Gastroesophageal sphincter (tissue), 4 donors: ENCODE data around the gene RUNX3. TPM values are rescaled to one million over a fixed set of nuclear protein-coding genes. Genes with fewer than 3 reads are reported as not detected.

Experiments
- ATAC-seq: fragments of 150-250 bp; one replicate; pipeline ENCODE4 v1.9.1; 2016; ENCODE audit warnings: mild to moderate bottlenecking, moderate library complexity
- H3K27ac ChIP-seq, 4 donors: fragments of 200-600 bp; sonication (generic) in 3 of 4; 1 replicate in 3 of 4; 2 replicates in 1 of 4; pipeline ENCODE4 v1.5.1; 2016 to 2019
- H3K27me3 ChIP-seq: fragments of 200-600 bp; sonication (generic); one replicate; pipeline ENCODE4 v1.5.1; 2019
- H3K36me3 ChIP-seq, 2 donors: fragments of 200-600 bp; sonication (generic); one replicate each; pipeline ENCODE4 v1.5.1; 2019; ENCODE audit warnings: control low read depth in 1 of 2
- H3K4me1 ChIP-seq, 3 donors: fragments of 200-600 bp; sonication (generic); 1 replicate in 2 of 3; 2 replicates in 1 of 3; pipeline ENCODE4 v1.5.1; 2016 to 2019; ENCODE audit warnings: control low read depth in 2 of 3
- H3K4me3 ChIP-seq, 2 donors: fragments of 200-600 bp; sonication (generic); one replicate each; pipeline ENCODE4 v1.5.1; 2019; ENCODE audit warnings: mild to moderate bottlenecking in 1 of 2, moderate library complexity in 1 of 2
- H3K9me3 ChIP-seq, 3 donors: fragments of 200-600 bp; sonication (generic); one replicate each; pipeline ENCODE4 v1.5.1; 2017 to 2019; ENCODE audit warnings: control low read depth in 2 of 3
- CTCF ChIP-seq, 4 experiments: fragments of 200-600 bp in 2 of 4; fragments of 450-650 bp in 2 of 4; sonication (generic) in 1 of 4; IDR thresholded peaks; one replicate each; pipeline ENCODE4 v1.5.1; 2017 to 2019; ENCODE audit warnings: antibody characterized with exemption in 4 of 4, mild to moderate bottlenecking in 2 of 4, moderate library complexity in 2 of 4
- EP300 ChIP-seq: sonication (generic); formaldehyde crosslinking; IDR thresholded peaks from one replicate; pipeline ENCODE4 v1.6.1; 2017; ENCODE audit warnings: antibody characterized with exemption, mild to moderate bottlenecking
- POLR2A ChIP-seq, 2 donors: fragments of 450-650 bp; IDR thresholded peaks; one replicate each; pipeline ENCODE4 v1.6.1; 2017; ENCODE audit warnings: antibody characterized with exemption in 2 of 2, mild to moderate bottlenecking in 2 of 2, moderate library complexity in 1 of 2
- POLR2AphosphoS5 ChIP-seq: sonication (generic); formaldehyde crosslinking; IDR thresholded peaks from one replicate; pipeline ENCODE4 v1.6.1; 2017; ENCODE audit warnings: antibody characterized with exemption
- WGBS, 2 donors: methylation state at CpG; one replicate each; pipeline ENCODE4 v1.1.5; 2018; ENCODE audit warnings: low coverage in 1 of 2; 5-methylcytosine and 5-hydroxymethylcytosine counted together
- total RNA-seq, 4 donors: library from RNA; depleted of rRNA; stranded (reverse); fragments of >200 nt; gene quantifications; one replicate each; pipeline ENCODE4 v1.1.0, GENCODE V29; 2016

The RUNX3 gene
- total RNA-seq, 4 donors from 2014 or later = 0.62 to 2.0 (median 1.3) TPM

- no peak for ATAC-seq
- Histone ChIP-seq H3K4me3 (no peak overlapping the region), H3K4me1 (no peaks in the 10 kb centered on the region), H3K9me3 (peaks cover 0 to 16% (median 0%) of the 10 kb centered on the region in 3 donors), H3K36me3 (no peaks in the 10 kb centered on the region), H3K27me3 (peaks cover 33% of the 10 kb centered on the region), H3K27ac (no peak overlapping the region)
- 83 to 86% methylated on average over 3 of the region's 4 CpGs for WGBS, 2 donors
- TF ChIP-seq CTCF (IDR thresholded peaks at IDR 0.05) = no peak
- TF ChIP-seq POLR2AphosphoS5 = no peak
- TF ChIP-seq EP300 = no peak
- TF ChIP-seq POLR2A (IDR thresholded peaks at IDR 0.05) = no peak
These were observed 41.0 kb downstream of the RUNX3 start for GRCh38 chr1:24888971-24889676.

- no peaks in the 10 kb centered on the region for H3K4me1 ChIP-seq
- no peaks in the 10 kb centered on the region for H3K36me3 ChIP-seq
- peaks cover 0 to 24% (median 0%) of the 10 kb centered on the region in 3 donors for H3K9me3 ChIP-seq
- WGBS, 2 donors = 89 to 90% methylated on average over 3 to 9 of the region's 9 CpGs
- H3K27ac ChIP-seq = no peak overlapping the region
- no peak for ATAC-seq
- TF ChIP-seq POLR2A (IDR thresholded peaks at IDR 0.05) (no peak), EP300 (no peak), CTCF (IDR thresholded peaks at IDR 0.05) (no peak)
- H3K4me3 ChIP-seq = no peak overlapping the region
- H3K27me3 ChIP-seq = peaks cover 33% of the 10 kb centered on the region
These were observed 41.8 kb downstream of the RUNX3 start for GRCh38 chr1:24888061-24888970.

GRCh38 chr1:24886241-24886640 is 43.8 kb downstream of the RUNX3 start:
- no peak overlapping the region for H3K27ac ChIP-seq
- ATAC-seq = no peak
- WGBS, 2 donors = 67 to 100% methylated on average over 1 of the region's 1 CpG
- H3K4me1 ChIP-seq = no peaks in the 10 kb centered on the region
- no peaks in the 10 kb centered on the region for H3K36me3 ChIP-seq
- H3K4me3 ChIP-seq = no peak overlapping the region
- peaks cover 29% of the 10 kb centered on the region for H3K27me3 ChIP-seq
- no peak for TF ChIP-seq POLR2A (IDR thresholded peaks at IDR 0.05)
- TF ChIP-seq POLR2AphosphoS5 = no peak
- no peak for TF ChIP-seq CTCF (IDR thresholded peaks at IDR 0.05)
- TF ChIP-seq EP300 = no peak
- H3K9me3 ChIP-seq = peaks cover 0 to 17% (median 0%) of the 10 kb centered on the region in 3 donors

GRCh38 chr1:24884751-24885150 is 45.3 kb downstream of the RUNX3 start:
- TF ChIP-seq EP300 (no peak), CTCF (IDR thresholded peaks at IDR 0.05) (no peak), POLR2A (IDR thresholded peaks at IDR 0.05) (no peak), POLR2AphosphoS5 (no peak)

More at GRCh38 chr1:24884751-24885150, 45.3 kb downstream of the RUNX3 start:
- Histone ChIP-seq H3K27me3 (peaks cover 27% of the 10 kb centered on the region), H3K27ac (no peak overlapping the region), H3K4me1 (no peaks in the 10 kb centered on the region), H3K36me3 (no peaks in the 10 kb centered on the region), H3K4me3 (no peak overlapping the region), H3K9me3 (peaks cover 0 to 16% (median 0%) of the 10 kb centered on the region in 3 donors)
- no peak for ATAC-seq
